ENCODE data around the gene EYA3.

Gene EYA3

GRCh38 chr1:28070725-28071593 lies 17.5 kb downstream of the EYA3 start:
- no peak for DNase-seq

- DNase-seq, result no peak
Observed at GRCh38 chr1:28067523-28068090, 20.8 kb downstream of the EYA3 start.

GRCh38 chr1:28066393-28067154 lies 21.8 kb downstream of the EYA3 start:
- no peak for DNase-seq

GRCh38 chr1:28064064-28064463 lies 24.3 kb downstream of the EYA3 start:
- DNase-seq, result no peak

GRCh38 chr1:28062806-28063205 lies 25.6 kb downstream of the EYA3 start:
- no peak for DNase-seq

GRCh38 chr1:28058971-28059878 lies 29.2 kb downstream of the EYA3 start:
- no peak for DNase-seq

- no peak for DNase-seq
Observed at GRCh38 chr1:28058168-28058567, 30.2 kb downstream of the EYA3 start.

- no peak for DNase-seq
Observed at GRCh38 chr1:28056129-28056925, 32.1 kb downstream of the EYA3 start.

- DNase-seq, result no peak
Observed at GRCh38 chr1:28050776-28051175, 37.6 kb downstream of the EYA3 start.

- DNase-seq, result no peak
Observed at GRCh38 chr1:28046716-28047115, 41.7 kb downstream of the EYA3 start.

- no peak for DNase-seq
Observed at GRCh38 chr1:28045777-28046176, 42.6 kb downstream of the EYA3 start.

GRCh38 chr1:28044399-28044798 lies 44.0 kb downstream of the EYA3 start:
- no peak for DNase-seq

- DNase-seq, result no peak
Observed at GRCh38 chr1:28039341-28039740, 49.1 kb downstream of the EYA3 start.

- DNase-seq, result no peak
Observed at GRCh38 chr1:28037946-28038345, 50.5 kb downstream of the EYA3 start.

GRCh38 chr1:28037206-28037605 lies 51.2 kb downstream of the EYA3 start:
- DNase-seq, result no peak

GRCh38 chr1:28036431-28036830 lies 52.0 kb downstream of the EYA3 start:
- DNase-seq, result no peak

- no peak for DNase-seq
Observed at GRCh38 chr1:28035420-28035819, 53.0 kb downstream of the EYA3 start.

- DNase-seq, result no peak
Observed at GRCh38 chr1:28032281-28032680, 56.1 kb downstream of the EYA3 start.

GRCh38 chr1:28031173-28031572 lies 57.2 kb downstream of the EYA3 start:
- DNase-seq, result no peak

GRCh38 chr1:28028873-28029654 lies 59.3 kb downstream of the EYA3 start:
- no peak for DNase-seq

- DNase-seq, result no peak
Observed at GRCh38 chr1:28027660-28028059, 60.8 kb downstream of the EYA3 start.

Measured in NCI-H1417 treated with DMSO at 0.1 percent for 48 hours (cell line).